DOHH2 (cell line): ENCODE data around the gene MST1.
A peak's percentile ranks its signal among the peaks of the same experiment; 100 is the strongest.

ENCODE experiments used
- H3F3A ChIP-seq: fragments of 200-600 bp; sonication (generic), shearing (Covaris generic); 2 replicates; pipeline ENCODE4 v1.6.0; 2016; ENCODE audit warnings: antibody characterized with exemption, mild to moderate bottlenecking; ENCODE audit not compliant: control insufficient read depth, insufficient read depth
- H3K27ac ChIP-seq: fragments of 200-600 bp; sonication (generic); 2 replicates; pipeline ENCODE4 v1.5.1; 2014; ENCODE audit warnings: low read depth, mild to moderate bottlenecking, low read length, moderate library complexity
- H3K27me3 ChIP-seq: fragments of 200-600 bp; sonication (generic); 2 replicates; pipeline ENCODE4 v1.6.1; 2014; ENCODE audit warnings: mild to moderate bottlenecking, low read length, mixed read lengths; ENCODE audit not compliant: control insufficient read depth
- H3K36me3 ChIP-seq: fragments of 200-600 bp; sonication (generic); 2 replicates; pipeline ENCODE4 v1.6.1; 2014; ENCODE audit warnings: mild to moderate bottlenecking, low read length, moderate library complexity, mixed read lengths; ENCODE audit not compliant: control insufficient read depth
- H3K4me1 ChIP-seq: fragments of 200-600 bp; sonication (generic); 2 replicates; pipeline ENCODE4 v1.6.1; 2014; ENCODE audit warnings: mild to moderate bottlenecking, low read length, mixed read lengths; ENCODE audit not compliant: control insufficient read depth
- H3K4me2 ChIP-seq: fragments of 200-600 bp; sonication (generic); 2 replicates; pipeline ENCODE4 v1.6.0; 2014; ENCODE audit warnings: mild to moderate bottlenecking, low read length, moderate library complexity
- H3K4me3 ChIP-seq: fragments of 200-600 bp; sonication (generic); 2 replicates; pipeline ENCODE4 v1.5.1; 2014; ENCODE audit warnings: mild to moderate bottlenecking, low read length, mixed read lengths
- H3K79me2 ChIP-seq: fragments of 200-600 bp; sonication (generic); 2 replicates; pipeline ENCODE4 v1.6.1; 2014; ENCODE audit warnings: mild to moderate bottlenecking, low read length, mixed read lengths; ENCODE audit not compliant: control insufficient read depth
- H3K9me2 ChIP-seq: fragments of 200-600 bp; sonication (generic); replicated peaks from 2 replicates; pipeline ENCODE4 v1.6.1; 2014; ENCODE audit warnings: mild to moderate bottlenecking, low read length, mixed read lengths; ENCODE audit not compliant: control insufficient read depth
- H3K9me3 ChIP-seq: fragments of 200-600 bp; sonication (generic); 2 replicates; pipeline ENCODE4 v1.6.1; 2014; ENCODE audit warnings: antibody characterized with exemption, low read length, mixed read lengths; ENCODE audit not compliant: control insufficient read depth, insufficient read depth
- H4K20me1 ChIP-seq: fragments of 200-600 bp; sonication (generic); 2 replicates; pipeline ENCODE4 v1.6.0; 2014; ENCODE audit warnings: low read depth, mild to moderate bottlenecking, antibody characterized with exemption, low read length, moderate library complexity; ENCODE audit not compliant: control insufficient read depth, insufficient read depth
- EZH2phosphoT487 ChIP-seq: fragments of 200-600 bp; sonication (generic); IDR thresholded peaks from 2 replicates; pipeline ENCODE4 v1.6.1; 2017; ENCODE audit warnings: borderline replicate concordance, mild to moderate bottlenecking, antibody characterized with exemption, low read length, moderate library complexity, mixed read lengths
- TF ChIP-seq, protein P1 (sequence below): fragments of 200-600 bp; sonication (generic); IDR thresholded peaks from one replicate; pipeline ENCODE4 v1.5.1; 2014; ENCODE audit warnings: antibody characterized with exemption, mild to moderate bottlenecking, low read depth, low read length; ENCODE audit not compliant: poor library complexity, severe bottlenecking

MST1 gene

GRCh38 chr3:49717959-49718857 lies 28.9 kb upstream of the MST1 start:
- Histone ChIP-seq H3K36me3 (peaks cover 38% of the 10 kb centered on the region), H3K27me3 (no peaks in the 10 kb centered on the region), H3K9me3 (no peaks in the 10 kb centered on the region), H4K20me1 (no peaks in the 10 kb centered on the region), H3K4me1 (peaks cover 23% of the 10 kb centered on the region), H3F3A (no peaks in the 10 kb centered on the region), H3K4me3 (peak overlapping the region; percentile 76; the same call in 1 of the 2 replicates), H3K4me2 (peak overlapping the region; percentile 85), H3K9me2 (no peaks in the 10 kb centered on the region), H3K79me2 (peaks cover 13% of the 10 kb centered on the region), H3K27ac (no peak overlapping the region)
- TF ChIP-seq EZH2phosphoT487 = no peak
- TF ChIP-seq, protein P1, sequence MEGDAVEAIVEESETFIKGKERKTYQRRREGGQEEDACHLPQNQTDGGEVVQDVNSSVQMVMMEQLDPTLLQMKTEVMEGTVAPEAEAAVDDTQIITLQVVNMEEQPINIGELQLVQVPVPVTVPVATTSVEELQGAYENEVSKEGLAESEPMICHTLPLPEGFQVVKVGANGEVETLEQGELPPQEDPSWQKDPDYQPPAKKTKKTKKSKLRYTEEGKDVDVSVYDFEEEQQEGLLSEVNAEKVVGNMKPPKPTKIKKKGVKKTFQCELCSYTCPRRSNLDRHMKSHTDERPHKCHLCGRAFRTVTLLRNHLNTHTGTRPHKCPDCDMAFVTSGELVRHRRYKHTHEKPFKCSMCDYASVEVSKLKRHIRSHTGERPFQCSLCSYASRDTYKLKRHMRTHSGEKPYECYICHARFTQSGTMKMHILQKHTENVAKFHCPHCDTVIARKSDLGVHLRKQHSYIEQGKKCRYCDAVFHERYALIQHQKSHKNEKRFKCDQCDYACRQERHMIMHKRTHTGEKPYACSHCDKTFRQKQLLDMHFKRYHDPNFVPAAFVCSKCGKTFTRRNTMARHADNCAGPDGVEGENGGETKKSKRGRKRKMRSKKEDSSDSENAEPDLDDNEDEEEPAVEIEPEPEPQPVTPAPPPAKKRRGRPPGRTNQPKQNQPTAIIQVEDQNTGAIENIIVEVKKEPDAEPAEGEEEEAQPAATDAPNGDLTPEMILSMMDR = no peak

DNA sequence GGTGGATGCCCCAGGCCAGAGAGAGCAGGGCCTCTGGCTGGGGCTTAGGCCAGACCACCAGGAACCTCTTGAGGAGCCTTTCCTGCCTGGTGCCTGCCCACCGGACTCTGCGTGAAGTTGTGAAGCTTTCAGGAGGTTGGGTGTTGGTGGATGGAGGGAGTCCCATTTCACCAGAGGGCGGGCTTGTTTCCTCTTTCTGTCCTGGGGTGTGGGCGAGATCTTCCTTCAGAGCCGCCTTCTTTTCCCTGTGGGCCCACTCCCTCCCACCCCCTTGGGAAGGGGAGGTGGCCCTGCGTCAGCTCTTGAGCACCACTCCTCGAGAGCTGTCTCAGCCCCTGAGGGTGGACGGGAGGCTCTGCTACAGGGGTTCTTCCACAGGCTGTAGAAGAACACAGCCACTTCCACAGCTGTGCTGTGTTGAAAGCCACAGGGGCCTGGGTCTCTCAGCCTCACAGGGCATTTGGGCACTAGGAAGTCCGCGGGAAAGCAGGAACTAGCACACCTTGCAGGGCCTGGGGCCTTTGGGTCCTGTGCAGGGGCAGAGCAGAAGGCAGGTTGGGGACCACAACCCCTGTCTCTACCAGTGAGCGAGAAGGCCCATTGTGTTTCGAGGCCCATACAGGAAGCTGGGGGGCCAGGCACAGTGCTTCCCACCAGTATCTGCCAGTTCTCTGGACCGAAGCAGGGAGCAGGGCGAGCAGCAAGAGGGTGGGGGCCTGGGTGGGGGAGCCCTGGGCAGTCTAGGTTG lies 28.1 kb upstream of the MST1 start:
- H3K79me2 ChIP-seq = peaks cover 4% of the 10 kb centered on the region
- no peaks in the 10 kb centered on the region for H3K9me2 ChIP-seq
- no peak overlapping the region for H3K27ac ChIP-seq
- no peaks in the 10 kb centered on the region for H3K27me3 ChIP-seq
- no peak overlapping the region for H3K4me3 ChIP-seq
- no peaks in the 10 kb centered on the region for H3K9me3 ChIP-seq
- peaks cover 15% of the 10 kb centered on the region for H3K4me1 ChIP-seq
- H3F3A ChIP-seq = no peaks in the 10 kb centered on the region
- no peak for TF ChIP-seq EZH2phosphoT487
- TF ChIP-seq, protein P1 = no peak
- H4K20me1 ChIP-seq = no peaks in the 10 kb centered on the region
- H3K4me2 ChIP-seq = no peak overlapping the region
- H3K36me3 ChIP-seq = peaks cover 32% of the 10 kb centered on the region

DNA sequence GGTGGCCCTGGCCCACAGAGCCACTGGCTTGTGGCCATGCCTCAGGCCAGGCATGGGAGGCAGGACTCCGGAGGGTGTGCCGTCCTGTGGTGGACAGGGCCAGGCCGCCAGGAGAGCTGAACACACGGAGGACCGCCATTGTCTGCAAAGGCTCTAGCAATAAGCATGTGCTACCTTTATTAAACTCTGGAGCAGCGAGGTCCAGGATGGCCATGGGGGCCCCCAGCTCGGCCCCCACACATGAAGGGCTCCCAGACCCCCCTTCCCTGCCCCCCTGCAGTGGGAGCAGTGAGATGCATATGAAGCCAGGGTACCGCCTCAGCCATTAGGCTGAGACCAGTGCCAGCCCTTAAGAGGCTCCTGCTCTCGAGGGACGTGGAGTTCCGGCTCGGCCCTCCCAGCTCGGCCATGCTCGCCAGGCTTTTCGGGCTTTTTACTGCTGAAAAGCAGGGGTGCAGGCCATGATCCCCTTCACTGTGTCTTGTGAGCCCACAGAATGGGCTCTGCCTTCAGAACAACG lies 27.5 kb upstream of the MST1 start:
- Histone ChIP-seq H3K4me1 (peaks cover 14% of the 10 kb centered on the region), H3K36me3 (peaks cover 26% of the 10 kb centered on the region), H3K27me3 (no peaks in the 10 kb centered on the region), H4K20me1 (no peaks in the 10 kb centered on the region), H3K79me2 (no peaks in the 10 kb centered on the region), H3K4me3 (no peak overlapping the region), H3K9me2 (no peaks in the 10 kb centered on the region), H3K27ac (no peak overlapping the region), H3K4me2 (no peak overlapping the region), H3K9me3 (no peaks in the 10 kb centered on the region), H3F3A (no peaks in the 10 kb centered on the region)
- no peak for TF ChIP-seq EZH2phosphoT487
- TF ChIP-seq, protein P1 = no peak
